ENCODE results near the gene PCGF6.

Gene PCGF6

DNA sequence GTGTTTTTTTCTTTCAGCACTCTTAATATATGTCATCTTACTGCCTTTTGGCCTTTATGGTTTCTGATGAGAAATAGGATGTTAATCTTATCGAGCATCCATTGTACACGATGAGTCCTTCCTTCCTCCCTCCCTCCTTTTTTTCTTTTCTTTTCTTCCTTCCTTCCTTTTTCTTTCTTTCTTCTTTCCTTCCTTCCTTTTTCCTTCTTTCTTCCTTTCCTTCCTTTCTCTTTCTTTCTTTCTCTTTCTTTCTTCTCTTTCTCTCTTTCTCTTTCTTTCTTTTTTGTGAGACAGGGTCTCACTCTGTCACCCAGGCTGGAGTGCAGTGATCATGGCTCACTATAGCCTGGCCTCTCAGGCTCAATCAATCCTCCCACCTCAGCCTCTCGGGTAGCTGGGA is 96.8 kb downstream of the PCGF6 start:
- ChIA-PET CTCF (no interaction called here), POLR2A (interaction anchor here (0.6 kb wide), 1 partner anchor 48 kb away, joined by 4 read pairs; no protein-coding TSS in a partner anchor)
- no peak for DNase-seq (ENCODE audit: extremely low spot score)
- no peak for TF ChIP-seq NFRKB (IDR thresholded peaks at IDR 0.05)
- no peak for TF ChIP-seq L3MBTL2 (conservative IDR thresholded peaks at IDR 0.05)
- no peak for TF ChIP-seq FOXM1 (IDR thresholded peaks at IDR 0.05; ENCODE audit: borderline replicate concordance)
- TF ChIP-seq LEF1 (IDR thresholded peaks at IDR 0.05; ENCODE audit: borderline replicate concordance), result no peak
- TF ChIP-seq HDGF (IDR thresholded peaks at IDR 0.05; ENCODE audit: borderline replicate concordance), result no peak

Data from HEK293T (cell line).